Thoracic aorta (tissue), 2 donors: ENCODE results near the gene CCL8. TPM values are rescaled to one million over a fixed set of nuclear protein-coding genes. Genes with fewer than 3 reads are reported as not detected.

ENCODE experiments used
- ATAC-seq: fragments of 150-250 bp; one replicate; pipeline ENCODE4 v1.8.0; 2017; ENCODE audit warnings: low read depth; ENCODE audit not compliant: insufficient number of reproducible peaks, low FRiP score
- DNase-seq: peaks from one replicate; pipeline ENCODE4 v3.0.0-alpha.2; 2020; ENCODE audit warnings: low spot score
- H3K27ac ChIP-seq, 2 donors: fragments of 200-600 bp; sonication (generic); 1 replicate in 1 of 2; 2 replicates in 1 of 2; pipeline ENCODE4 v1.5.1; 2016; ENCODE audit warnings: mild to moderate bottlenecking in 2 of 2, moderate library complexity in 2 of 2
- H3K27me3 ChIP-seq: fragments of 200-600 bp; sonication (generic); replicated peaks from 2 replicates; pipeline ENCODE4 v1.6.0; 2016; ENCODE audit warnings: mild to moderate bottlenecking; ENCODE audit not compliant: insufficient read depth
- H3K36me3 ChIP-seq: fragments of 200-600 bp; sonication (generic); one replicate; pipeline ENCODE4 v1.5.1; 2016
- H3K4me1 ChIP-seq, 2 donors: fragments of 200-600 bp; sonication (generic); 1 replicate in 1 of 2; 2 replicates in 1 of 2; pipeline versions ENCODE4 v1.5.1 to v1.6.0; 2016; ENCODE audit warnings: low read depth in 2 of 2, mild to moderate bottlenecking in 1 of 2; ENCODE audit not compliant: control insufficient read depth in 1 of 2
- H3K4me3 ChIP-seq: fragments of 200-600 bp; sonication (generic); 2 replicates; pipeline ENCODE4 v1.5.1; 2016; ENCODE audit warnings: mild to moderate bottlenecking
- H3K9me3 ChIP-seq: fragments of 200-600 bp; sonication (generic); 2 replicates; pipeline ENCODE4 v1.5.1; 2016
- CTCF ChIP-seq: fragments of 200-600 bp; sonication (generic); IDR thresholded peaks from one replicate; pipeline ENCODE4 v1.5.1; 2019; ENCODE audit warnings: antibody characterized with exemption
- total RNA-seq, 2 donors: library from RNA; depleted of rRNA; stranded (reverse); fragments of >200 nt; gene quantifications; one replicate each; pipeline versions ENCODE4 v1.1.0 to v1.2.3, GENCODE V29; 2016

The CCL8 gene
- total RNA-seq, 2 donors from 2014 or later = 2.5 to 3.7 TPM

- no peak for DNase-seq
- peaks cover 0 to 23% of the 10 kb centered on the region in 2 donors for H3K4me1 ChIP-seq
- no peaks in the 10 kb centered on the region for H3K36me3 ChIP-seq
- no peak for TF ChIP-seq CTCF
- H3K27me3 ChIP-seq = no peaks in the 10 kb centered on the region
- no peak overlapping the region for H3K27ac ChIP-seq
- no peak overlapping the region for H3K4me3 ChIP-seq
- ATAC-seq = no peak
- no peaks in the 10 kb centered on the region for H3K9me3 ChIP-seq
These were observed 19.2 kb upstream of the CCL8 start for GRCh38 chr17:34299956-34300577.

DNA sequence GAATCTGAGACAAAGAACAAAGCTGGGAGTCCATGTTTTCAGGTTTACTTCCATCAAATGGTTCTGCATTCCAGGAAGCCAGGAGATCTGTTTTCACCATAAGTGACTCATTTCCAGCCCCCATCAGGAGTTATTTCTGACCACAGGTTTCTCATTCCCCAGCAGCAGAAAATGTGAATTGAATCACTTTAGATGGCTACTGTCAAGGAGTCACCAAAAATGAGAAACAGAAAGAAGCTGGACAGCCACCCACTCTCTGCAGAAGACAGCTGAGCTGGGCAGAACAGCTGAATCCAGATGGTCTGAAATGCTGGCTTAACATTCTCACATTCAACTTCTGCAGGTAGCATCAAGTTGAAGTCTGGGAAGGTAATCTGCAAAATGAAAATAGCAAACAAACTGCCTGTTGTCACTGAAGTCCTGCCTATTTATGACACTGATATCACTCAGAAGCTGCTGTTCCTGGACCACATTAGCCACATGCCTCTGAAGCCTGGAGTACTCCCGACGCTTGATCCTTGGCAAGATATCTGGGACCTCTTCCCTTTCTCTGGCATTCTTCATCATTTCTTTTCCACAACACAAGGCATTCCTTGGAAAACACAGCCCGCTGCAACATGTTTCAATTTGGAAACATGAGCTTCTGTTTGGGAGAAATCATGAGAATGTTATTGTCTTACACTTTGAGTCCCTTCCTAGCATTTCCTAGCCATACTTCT lies 18.4 kb upstream of the CCL8 start:
- no peaks in the 10 kb centered on the region for H3K9me3 ChIP-seq
- ATAC-seq = no peak
- H3K4me1 ChIP-seq = peaks cover 0 to 28% of the 10 kb centered on the region in 2 donors
- TF ChIP-seq CTCF = no peak
- no peaks in the 10 kb centered on the region for H3K36me3 ChIP-seq
- no peak overlapping the region for H3K4me3 ChIP-seq
- DNase-seq = no peak
- no peaks in the 10 kb centered on the region for H3K27me3 ChIP-seq
- H3K27ac ChIP-seq = no peak overlapping the region

GRCh38 chr17:34301986-34302385 lies 17.2 kb upstream of the CCL8 start:
- ATAC-seq (no peak), DNase-seq (no peak)
- no peak overlapping the region for H3K4me3 ChIP-seq
- peaks cover 0 to 39% of the 10 kb centered on the region in 2 donors for H3K4me1 ChIP-seq
- TF ChIP-seq CTCF = no peak
- no peaks in the 10 kb centered on the region for H3K9me3 ChIP-seq
- no peaks in the 10 kb centered on the region for H3K36me3 ChIP-seq
- H3K27me3 ChIP-seq = no peaks in the 10 kb centered on the region
- no peak overlapping the region for H3K27ac ChIP-seq

- Histone ChIP-seq H3K27ac (no peak overlapping the region), H3K9me3 (no peaks in the 10 kb centered on the region), H3K4me3 (no peak overlapping the region), H3K27me3 (no peaks in the 10 kb centered on the region), H3K4me1 (peaks cover 0 to 46% of the 10 kb centered on the region in 2 donors), H3K36me3 (no peaks in the 10 kb centered on the region)
- ATAC-seq (no peak), DNase-seq (no peak)
- no peak for TF ChIP-seq CTCF
These were observed 16.6 kb upstream of the CCL8 start for GRCh38 chr17:34302636-34303035.

DNA sequence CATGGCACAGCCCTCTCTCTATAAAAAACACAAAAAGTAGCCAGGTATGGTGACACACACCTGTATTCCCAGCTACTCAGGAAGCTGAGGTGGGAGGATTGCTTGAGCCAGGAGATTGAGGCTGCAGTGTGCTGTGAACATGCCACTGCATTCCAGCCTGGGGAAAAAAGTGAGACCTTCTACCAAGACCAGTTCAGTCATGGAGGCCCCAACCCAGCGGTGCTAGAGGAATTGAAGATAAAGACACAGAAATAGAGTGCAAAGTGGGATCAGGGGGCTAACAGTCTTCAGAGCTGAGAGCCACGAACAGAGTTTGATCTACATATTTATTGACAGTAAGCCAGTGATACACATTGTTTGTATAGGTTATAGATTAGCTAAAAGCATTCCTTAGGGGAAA lies 15.6 kb upstream of the CCL8 start:
- Histone ChIP-seq H3K36me3 (no peaks in the 10 kb centered on the region), H3K9me3 (no peaks in the 10 kb centered on the region), H3K4me3 (no peak overlapping the region), H3K4me1 (peaks cover 0 to 48% of the 10 kb centered on the region in 2 donors), H3K27me3 (no peaks in the 10 kb centered on the region), H3K27ac (no peak overlapping the region)
- no peak for TF ChIP-seq CTCF
- no peak for ATAC-seq
- no peak for DNase-seq
